ENCODE results near the gene LYPLA2.

LYPLA2 gene

DNA sequence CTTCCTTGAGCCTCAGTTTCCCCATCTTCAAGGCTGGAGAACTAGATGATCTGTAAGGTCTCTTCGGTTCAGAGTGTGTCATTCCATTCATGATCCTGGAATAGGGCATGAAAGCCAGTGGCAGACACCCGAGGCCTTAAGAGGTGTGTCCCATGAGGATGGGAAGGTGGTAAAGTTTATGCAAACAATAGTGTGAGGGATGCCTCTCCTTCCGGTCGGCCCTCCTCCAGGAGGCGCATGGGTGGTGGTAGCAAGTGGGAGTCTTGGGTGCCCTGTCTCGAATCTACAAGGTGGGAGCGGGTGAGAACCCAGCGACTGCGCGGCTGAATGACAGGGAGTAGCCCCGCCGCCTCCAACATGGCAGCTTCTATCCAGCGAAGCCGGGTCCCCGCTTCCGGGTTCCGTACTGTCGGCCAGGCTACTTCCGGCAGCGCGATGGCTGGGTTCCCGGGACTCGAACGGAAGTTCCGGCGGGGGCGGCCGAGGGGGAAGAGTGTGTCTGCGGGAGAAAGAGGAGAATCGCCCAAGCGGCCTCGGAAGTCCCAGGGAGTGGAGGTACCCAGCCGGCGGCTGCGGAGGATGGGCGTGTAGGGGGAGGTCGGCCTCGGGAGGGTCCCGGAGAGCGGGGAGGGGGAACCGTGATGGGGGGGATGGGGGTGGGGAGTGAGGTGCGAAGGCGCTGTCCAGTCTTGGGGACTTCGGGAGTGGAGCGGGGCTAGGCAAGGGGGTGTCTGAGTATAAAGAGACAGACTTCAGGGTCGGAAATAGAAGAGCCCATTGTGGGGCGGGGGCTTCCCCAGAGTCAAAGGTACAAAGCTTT, at the start of gene LYPLA2:
TSS of gene LYPLA2 (plus strand) at position 450 of the 820 bp plus-strand sequence. CDS start 1,538 bp downstream, outside the sequence.
- DNase-seq: peak; percentile 80

DNA sequence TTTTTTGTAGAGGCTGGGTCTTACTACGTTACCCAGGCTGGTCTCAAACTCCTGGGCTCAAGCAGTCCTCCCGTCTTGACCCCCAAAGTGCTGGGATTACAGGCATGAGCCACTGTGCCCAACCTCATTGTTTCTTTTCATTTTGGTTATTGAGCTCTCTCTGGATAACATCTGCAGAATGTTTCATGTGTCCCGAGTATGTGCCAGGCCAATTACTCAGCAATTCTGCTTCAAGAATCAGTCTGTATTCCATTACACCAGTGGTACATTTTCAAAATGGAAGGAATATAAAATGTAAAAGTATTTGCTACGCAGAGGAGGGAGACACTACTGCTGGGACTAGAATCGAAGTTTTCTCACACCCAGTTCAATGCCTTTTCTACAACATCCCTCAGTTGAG, 49.3 kb upstream of the LYPLA2 start:
- no peak for DNase-seq

- no peak for DNase-seq
Measured at GRCh38 chr1:23742670-23743286, 48.2 kb upstream of the LYPLA2 start.

DNA sequence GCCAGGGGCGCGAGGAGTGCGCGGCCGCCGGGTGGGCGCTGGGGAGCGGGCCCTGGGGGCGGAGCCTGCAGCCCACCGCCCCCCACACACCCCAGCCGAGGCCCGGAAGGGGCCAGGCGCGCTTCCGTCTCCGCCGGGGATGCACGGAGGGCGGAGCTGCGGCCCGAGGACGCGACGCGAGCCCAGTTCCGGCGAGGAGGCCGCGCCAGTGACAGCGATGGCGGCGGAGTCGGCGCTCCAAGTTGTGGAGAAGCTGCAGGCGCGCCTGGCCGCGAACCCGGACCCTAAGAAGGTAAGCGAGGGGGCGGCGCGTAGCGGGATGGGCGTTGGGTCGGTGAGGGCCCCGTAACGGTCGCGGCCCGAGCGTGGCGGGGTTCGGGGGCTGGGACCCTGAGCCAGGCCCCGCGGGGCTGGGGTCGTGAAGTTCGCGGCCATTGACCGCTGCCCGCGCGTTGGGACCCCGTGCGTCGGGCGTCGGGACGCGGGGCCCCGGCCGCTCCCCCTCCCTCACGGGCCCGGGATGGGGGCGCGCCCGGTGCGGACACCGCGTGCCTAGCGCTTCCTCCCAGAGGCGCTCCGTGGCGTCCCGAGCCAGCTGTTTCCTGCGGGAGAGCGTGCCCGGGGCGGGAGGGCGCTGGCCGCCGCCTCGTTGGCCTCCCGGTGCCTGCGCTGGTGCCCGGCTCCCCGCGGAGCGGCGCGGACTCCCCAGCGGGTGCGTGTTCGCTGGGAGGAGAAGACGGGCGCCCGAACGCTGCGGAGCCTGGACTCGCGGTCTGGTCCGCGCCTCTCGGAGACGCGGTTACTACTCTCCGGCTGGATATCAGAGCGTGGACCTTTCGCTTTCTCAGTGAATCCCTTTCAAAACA, 47.4 kb upstream of the LYPLA2 start, which contains the start of gene ELOA:
TSS of gene ELOA (plus strand) at position 185 of the 866 bp plus-strand sequence. CDS start at position 218, 33 bp downstream.
- peak; percentile 71 for DNase-seq

GRCh38 chr1:23745515-23745914, 45.4 kb upstream of the LYPLA2 start:
- DNase-seq: no peak

DNA sequence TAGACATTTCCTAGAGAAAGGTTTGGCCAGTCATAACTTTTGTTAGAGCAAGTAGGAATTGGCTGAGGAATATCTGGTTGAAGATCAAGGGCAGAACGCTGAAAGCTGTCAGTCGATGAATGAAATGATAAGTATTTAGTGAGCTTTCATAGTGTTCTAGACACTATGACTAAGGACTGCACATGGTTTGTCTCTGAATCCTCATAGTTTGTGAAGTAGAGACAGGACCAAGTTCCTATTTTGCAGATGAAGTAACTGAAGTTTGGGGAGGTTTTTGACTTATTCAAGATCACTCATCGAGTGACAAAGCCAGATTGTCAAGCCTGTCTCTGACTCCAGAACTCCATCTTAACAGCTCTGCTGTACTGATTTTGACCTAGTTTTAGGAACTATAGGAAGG, 42.9 kb upstream of the LYPLA2 start:
- no peak for DNase-seq

DNA sequence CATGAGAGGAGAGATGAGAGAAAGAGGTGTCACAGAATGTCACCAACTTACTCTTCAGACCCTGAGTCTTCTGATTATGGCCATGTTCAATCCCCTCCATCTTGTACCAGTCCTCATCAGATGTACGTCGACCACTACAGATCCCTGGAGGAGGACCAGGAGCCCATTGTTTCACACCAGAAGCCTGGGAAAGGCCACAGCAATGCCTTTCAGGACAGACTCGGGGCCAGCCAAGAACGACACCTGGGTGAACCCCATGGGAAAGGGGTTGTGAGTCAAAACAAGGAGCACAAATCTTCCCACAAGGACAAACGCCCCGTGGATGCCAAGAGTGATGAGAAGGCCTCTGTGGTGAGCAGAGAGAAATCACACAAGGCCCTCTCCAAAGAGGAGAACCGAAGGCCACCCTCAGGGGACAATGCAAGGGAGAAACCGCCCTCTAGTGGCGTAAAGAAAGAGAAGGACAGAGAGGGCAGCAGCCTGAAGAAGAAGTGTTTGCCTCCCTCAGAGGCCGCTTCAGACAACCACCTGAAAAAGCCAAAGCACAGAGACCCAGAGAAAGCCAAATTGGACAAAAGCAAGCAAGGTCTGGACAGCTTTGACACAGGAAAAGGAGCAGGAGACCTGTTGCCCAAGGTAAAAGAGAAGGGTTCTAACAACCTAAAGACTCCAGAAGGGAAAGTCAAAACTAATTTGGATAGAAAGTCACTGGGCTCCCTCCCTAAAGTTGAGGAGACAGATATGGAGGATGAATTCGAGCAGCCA, 39.7 kb upstream of the LYPLA2 start:
- no peak for DNase-seq

DNA sequence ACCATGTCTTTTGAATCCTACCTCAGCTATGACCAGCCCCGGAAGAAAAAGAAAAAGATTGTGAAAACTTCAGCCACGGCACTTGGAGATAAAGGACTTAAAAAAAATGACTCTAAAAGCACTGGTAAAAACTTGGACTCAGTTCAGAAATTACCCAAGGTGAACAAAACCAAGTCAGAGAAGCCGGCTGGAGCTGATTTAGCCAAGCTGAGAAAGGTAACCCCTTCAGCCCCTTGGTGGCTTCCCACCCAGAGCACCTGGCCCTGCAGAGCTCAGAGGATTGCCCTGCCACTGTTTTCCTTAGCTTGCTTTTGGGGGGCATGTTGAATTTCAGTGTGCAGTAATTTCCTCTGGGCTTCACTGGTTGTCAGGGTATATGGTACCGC, 39.1 kb upstream of the LYPLA2 start:
- no peak for DNase-seq

- no peak for DNase-seq
Measured at GRCh38 chr1:23752909-23753308, 38.0 kb upstream of the LYPLA2 start.

DNA sequence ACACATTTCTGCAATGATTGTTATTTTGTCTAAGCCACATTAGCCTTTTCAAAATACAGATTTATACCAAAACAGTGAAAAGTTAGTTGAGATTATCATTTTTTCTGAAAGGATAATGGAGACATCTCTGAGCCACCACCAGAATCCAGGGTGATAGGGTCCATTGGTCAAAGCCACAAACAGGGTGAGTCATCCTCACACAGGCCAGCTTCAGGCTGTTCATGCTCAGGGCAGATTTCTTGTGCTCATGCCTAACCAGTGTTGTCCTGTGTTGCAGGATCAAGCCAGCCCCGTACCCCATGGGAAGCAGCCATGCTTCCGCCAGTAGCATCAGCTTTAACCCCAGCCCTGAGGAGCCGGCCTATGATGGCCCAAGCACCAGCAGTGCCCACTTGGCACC, 34.3 kb upstream of the LYPLA2 start:
- DNase-seq: no peak

- DNase-seq: no peak
Measured at GRCh38 chr1:23757812-23758211, 33.1 kb upstream of the LYPLA2 start.

GRCh38 chr1:23759277-23759676, 31.7 kb upstream of the LYPLA2 start:
- DNase-seq: no peak

DNA sequence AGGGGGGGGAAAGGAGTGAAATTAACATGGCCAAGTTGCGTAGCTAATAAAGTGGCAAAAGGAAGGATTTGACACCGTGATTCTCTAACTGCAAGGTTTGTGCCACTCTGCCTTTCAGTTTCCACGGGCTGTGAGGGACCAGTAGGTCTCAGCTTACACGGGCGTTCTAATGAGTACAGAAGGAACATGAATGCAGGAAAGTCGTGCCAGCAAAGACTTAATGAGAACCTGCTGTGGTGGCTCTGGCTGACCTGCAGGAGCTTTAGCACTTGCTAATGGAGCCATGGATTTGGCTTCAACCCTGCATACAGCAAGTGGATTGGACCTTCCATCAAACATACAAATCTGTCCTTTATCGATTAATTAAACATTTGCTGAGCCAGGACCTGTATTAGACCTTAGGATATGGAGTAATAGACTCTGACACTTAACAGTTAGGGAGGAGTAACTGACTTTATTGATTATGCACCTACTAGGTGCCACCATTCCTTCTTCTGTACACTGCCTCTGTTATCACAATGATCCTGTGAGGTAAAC, 27.8 kb upstream of the LYPLA2 start:
- DNase-seq: no peak

DNA sequence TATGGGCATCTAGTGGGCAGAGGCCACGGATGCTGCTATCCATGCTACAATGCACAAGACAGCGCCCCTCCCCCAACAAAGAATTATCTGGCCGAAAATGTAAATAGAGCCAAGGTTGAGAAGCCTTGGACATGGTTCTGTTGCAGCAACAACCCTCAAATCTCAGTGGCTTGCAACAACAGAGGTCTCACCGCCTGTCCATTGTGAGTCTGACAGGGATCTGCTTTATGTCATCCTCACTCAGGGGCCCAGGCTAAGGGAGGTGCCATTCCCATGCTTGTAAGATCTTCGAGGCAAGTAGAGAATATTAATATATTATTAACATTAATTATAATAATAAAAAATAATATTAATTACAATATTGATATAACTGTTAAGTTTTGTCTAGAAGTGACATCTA, 22.2 kb upstream of the LYPLA2 start:
- DNase-seq: no peak

DNA sequence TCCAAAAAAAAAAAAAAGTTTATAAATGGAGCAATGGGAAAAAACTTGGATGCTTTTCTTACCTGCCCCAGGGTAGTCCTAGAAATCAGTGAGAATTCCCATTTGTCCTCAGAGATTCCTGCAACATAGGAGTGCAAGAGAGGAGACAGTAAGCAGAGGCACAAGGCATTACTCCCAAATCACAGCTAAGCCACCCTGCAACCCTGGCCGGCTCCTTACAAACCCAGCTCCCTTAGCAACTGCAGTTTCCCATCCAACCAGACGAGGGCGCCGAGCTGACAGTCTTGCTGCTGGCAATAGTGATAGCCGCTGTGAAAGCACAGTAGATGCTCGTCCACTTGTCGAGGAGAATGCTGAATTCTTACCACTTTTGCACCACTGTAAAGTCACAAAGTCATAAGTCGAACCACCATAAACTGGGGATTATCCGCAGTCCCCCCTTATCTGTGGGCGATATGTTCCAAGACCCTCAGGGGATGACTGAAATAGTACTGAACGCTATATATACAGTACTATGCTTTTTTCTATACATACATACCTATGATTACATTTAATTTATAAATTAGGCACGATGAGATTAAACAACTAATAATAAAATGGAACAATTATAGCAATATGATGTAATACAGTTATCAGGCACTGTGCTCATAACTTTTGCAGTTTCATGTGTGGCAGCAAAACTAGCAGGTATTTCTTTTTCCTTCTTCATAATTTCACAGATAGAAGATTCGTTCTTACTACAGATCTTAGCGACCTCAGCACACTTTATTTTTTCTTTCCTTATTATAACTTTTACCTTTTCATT, 18.7 kb upstream of the LYPLA2 start:
- DNase-seq: peak; percentile 73

DNA sequence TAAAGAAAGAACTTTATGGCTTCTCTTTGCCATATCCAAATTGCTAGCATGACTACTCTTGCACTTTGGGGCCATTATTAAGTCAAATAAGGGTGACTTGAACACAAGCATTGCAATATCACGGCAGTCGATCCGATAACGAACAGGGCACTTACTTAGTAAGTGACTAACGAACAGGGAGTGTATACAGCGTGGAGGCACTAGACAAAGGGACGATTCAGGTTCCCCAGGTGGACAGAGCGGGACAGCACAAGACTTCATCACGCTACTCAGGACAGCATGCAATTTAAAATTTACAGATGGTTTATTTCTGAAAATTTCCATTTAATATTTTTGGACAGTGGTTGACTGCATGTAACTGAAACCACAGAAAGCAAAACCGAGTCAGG, 18.1 kb upstream of the LYPLA2 start:
- no peak for DNase-seq

- no peak for DNase-seq
Measured at GRCh38 chr1:23774174-23774880, 16.6 kb upstream of the LYPLA2 start.

DNA sequence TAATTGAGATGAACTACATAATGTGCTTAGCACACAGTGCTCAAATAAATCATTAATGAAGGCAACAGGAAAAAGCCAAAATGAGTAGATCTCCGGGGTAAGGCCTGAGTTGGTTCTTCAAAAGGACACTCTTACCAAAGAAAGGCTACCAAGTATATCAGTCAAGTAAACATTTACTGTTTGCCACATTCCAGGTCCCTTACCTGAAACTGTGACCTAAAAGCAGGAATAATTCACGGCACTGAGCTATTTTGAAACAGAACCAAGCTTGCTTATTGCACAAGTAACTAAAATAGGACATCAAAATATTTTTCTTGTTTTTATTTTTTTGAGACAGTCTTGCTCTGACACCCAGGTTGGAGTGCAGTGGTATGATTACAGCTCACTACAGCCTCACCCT, 14.7 kb upstream of the LYPLA2 start:
- DNase-seq: no peak

GRCh38 chr1:23777979-23778814, 12.7 kb upstream of the LYPLA2 start, which contains the start of gene PITHD1:
Gene PITHD1, plus strand, starts transcription at chr1:23778418. Its CDS starts 98 bp downstream, at chr1:23778516.
- DNase-seq: peak; percentile 77
